T-helper 1 cell treated with Interleukin-12 subunit alpha and Interleukin-12 subunit beta and Interleukin-4 antibody, amounts not matched to agents 30 μg/mL and 1 μg/mL, for 36 hours (primary cell): ENCODE measurements around the gene SELENOV.
A peak's percentile ranks its signal among the peaks of the same experiment; 100 is the strongest.
"Not testable (repeated sequence)": the region's sequence is repeated elsewhere in the genome, so short reads cannot be mapped to it uniquely, and the experiment has no call there.

Source experiments
- H3K27ac Mint-ChIP-seq: one replicate; pipeline ENCODE4 v1.8.0; 2021; ENCODE audit warnings: mild to moderate bottlenecking, mixed read lengths
- H3K27me3 Mint-ChIP-seq: one replicate; pipeline ENCODE4 v1.8.0; 2021; ENCODE audit warnings: low read depth, mixed read lengths
- H3K36me3 Mint-ChIP-seq: one replicate; pipeline ENCODE4 v1.8.0; 2021; ENCODE audit warnings: low read depth, mixed read lengths
- H3K4me1 Mint-ChIP-seq: one replicate; pipeline ENCODE4 v1.8.0; 2021; ENCODE audit warnings: low read depth, mixed read lengths
- H3K4me3 Mint-ChIP-seq: one replicate; pipeline ENCODE4 v1.8.0; 2021; ENCODE audit warnings: mild to moderate bottlenecking, moderate library complexity, mixed read lengths
- H3K9me3 Mint-ChIP-seq: one replicate; pipeline ENCODE4 v1.8.0; 2021; ENCODE audit warnings: mixed read lengths

Gene SELENOV, protein sequence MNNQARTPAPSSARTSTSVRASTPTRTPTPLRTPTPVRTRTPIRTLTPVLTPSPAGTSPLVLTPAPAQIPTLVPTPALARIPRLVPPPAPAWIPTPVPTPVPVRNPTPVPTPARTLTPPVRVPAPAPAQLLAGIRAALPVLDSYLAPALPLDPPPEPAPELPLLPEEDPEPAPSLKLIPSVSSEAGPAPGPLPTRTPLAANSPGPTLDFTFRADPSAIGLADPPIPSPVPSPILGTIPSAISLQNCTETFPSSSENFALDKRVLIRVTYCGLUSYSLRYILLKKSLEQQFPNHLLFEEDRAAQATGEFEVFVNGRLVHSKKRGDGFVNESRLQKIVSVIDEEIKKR

DNA sequence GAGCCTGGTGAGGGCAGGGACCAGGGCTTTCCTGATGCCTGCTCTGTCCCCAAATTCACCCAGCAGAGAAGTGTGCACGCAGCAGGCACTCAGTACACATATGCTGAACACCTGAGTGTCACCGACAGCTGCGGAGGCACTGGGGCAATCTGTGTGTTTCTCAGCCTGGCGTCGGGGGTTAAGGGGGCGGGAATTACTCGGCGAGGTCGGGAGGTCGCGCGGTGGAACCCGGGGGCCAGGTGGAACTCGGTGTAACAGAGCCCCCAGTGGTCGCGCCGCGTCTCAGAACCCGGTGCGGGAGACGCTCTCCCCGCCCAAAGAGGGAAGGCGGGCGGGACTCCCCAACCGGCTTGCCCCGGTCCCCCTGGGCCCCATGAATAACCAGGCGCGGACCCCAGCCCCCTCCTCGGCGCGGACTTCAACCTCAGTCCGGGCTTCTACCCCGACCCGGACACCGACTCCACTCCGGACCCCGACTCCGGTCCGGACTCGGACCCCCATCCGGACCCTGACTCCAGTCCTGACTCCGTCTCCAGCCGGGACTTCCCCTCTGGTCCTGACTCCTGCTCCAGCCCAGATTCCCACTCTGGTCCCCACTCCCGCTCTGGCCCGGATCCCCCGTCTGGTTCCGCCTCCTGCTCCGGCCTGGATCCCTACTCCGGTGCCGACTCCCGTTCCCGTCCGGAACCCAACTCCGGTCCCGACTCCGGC, at the start of gene SELENOV:
Gene SELENOV (plus strand): TSS at position 300 of the 711 bp plus-strand sequence. CDS start 74 bp downstream, at position 374.
- H3K4me3 Mint-ChIP-seq = peak within 1 kb of the TSS; percentile 64
- no peaks in the 10 kb centered on the region for H3K36me3 Mint-ChIP-seq
- H3K9me3 Mint-ChIP-seq = no peaks in the 10 kb centered on the region
- H3K4me1 Mint-ChIP-seq = peaks cover 8% of the 10 kb centered on the region
- H3K27me3 Mint-ChIP-seq = peaks cover 59% of the 10 kb centered on the region
- no peak within 1 kb of the TSS for H3K27ac Mint-ChIP-seq

DNA sequence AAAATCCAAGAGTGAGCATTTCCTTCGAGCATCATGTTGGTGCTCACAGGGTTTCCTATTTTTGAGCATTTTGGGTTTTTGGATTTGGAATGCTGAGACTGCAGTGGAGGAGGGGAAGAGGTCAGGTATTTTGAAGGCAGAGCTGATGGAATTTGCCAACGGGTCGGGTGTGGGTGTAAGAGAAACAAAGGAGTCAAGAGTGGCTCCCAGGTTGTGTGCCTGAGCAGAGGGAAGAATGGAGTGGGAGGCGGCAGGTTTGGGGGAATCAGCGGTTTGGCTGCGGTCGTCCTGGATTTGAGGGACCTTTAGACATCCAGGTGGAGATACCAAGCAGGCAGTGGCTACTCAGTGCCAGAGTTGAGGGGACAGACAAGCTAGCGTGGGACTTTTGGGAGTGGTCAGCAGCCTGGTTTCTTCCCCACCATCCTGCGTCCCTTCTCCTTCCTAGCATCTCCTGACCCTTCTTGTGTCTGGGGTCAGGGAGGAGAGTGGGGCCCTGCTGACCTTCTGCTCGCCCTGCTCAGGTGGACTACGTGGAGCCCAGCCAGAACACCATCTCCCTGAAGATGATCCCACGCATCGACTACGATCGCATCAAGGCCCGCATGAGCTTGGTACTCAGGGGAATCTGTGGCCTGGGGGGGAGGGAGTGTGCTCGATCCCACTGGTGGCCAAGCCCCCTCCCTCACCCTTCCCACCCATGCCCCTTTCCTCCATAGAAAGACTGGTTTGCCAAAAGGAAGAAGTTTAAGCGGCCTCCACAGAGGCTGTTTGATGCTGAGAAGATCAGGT, 48.8 kb upstream of the SELENOV start:
- no peak overlapping the region for H3K27ac Mint-ChIP-seq
- peaks cover 58% of the 10 kb centered on the region for H3K36me3 Mint-ChIP-seq
- no peak overlapping the region for H3K4me3 Mint-ChIP-seq
- peaks cover 3% of the 10 kb centered on the region for H3K4me1 Mint-ChIP-seq
- H3K9me3 Mint-ChIP-seq = no peaks in the 10 kb centered on the region
- H3K27me3 Mint-ChIP-seq = no peaks in the 10 kb centered on the region

DNA sequence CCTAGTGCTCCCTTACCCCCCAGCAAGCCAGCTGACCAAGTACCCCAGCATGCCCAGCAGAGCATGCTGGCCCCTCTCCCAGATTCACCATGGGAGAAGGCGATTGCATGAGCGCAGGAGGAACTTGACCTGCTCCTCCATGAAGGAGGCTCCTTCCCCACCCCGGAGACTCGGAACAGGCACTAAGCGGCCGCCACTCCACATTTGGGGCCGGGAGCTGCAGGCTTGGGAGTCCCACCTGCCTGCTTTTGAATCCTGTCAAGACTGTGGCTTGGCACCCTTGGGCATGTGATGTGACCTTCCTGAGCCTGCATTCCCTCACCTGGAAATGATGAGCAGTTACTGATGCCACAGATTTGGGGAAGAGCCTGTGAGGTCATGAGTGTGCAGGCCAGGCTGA, 47.0 kb upstream of the SELENOV start:
- Mint-ChIP-seq H3K4me1 (peaks cover 5% of the 10 kb centered on the region), H3K27me3 (no peaks in the 10 kb centered on the region), H3K4me3 (no peak overlapping the region), H3K36me3 (peaks cover 62% of the 10 kb centered on the region), H3K27ac (no peak overlapping the region), H3K9me3 (no peaks in the 10 kb centered on the region)

DNA sequence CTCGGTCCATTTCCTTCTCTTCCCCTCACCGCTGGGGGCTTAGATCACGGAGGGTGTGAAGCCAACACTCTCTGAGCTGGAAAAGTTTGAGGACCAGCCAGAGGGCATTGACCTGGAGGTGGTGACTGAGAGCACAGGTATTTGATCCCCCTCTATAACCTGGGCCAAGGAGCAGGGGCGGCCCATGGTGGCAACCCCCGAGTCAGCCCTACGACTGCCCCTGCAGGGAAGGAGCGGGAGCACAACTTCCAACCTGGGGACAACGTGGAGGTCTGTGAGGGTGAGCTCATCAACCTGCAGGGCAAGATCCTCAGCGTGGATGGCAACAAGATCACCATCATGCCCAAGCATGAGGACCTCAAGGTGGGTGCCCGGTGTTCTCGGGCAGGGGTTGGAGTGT, 45.9 kb upstream of the SELENOV start:
- Mint-ChIP-seq H3K36me3 (peaks cover 61% of the 10 kb centered on the region), H3K27me3 (no peaks in the 10 kb centered on the region), H3K4me1 (peaks cover 5% of the 10 kb centered on the region), H3K9me3 (no peaks in the 10 kb centered on the region), H3K27ac (no peak overlapping the region), H3K4me3 (no peak overlapping the region)

DNA sequence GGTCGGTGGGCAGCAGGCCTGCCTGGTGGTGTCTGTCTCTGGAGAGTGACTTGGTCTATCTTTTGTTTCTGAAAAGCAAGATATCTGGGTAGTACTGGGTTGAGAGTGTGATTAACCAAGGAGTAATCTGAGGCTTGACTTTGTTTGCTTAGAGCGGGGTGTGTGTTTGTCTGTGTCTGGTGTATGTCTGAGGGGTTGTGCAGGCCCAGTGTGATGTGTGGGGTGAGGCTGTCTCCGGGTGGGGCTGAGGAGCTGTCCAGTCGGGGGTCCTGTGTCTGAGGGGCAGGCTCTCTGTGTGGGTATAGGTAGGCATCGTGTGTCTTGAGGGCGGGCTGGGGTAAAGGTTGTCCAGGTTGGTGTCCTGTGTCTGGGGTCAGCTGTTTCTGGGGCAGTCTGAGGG, 45.4 kb upstream of the SELENOV start:
- no peak overlapping the region for H3K4me3 Mint-ChIP-seq
- H3K27me3 Mint-ChIP-seq = no peaks in the 10 kb centered on the region
- H3K4me1 Mint-ChIP-seq = peaks cover 7% of the 10 kb centered on the region
- no peak overlapping the region for H3K27ac Mint-ChIP-seq
- H3K9me3 Mint-ChIP-seq = no peaks in the 10 kb centered on the region
- H3K36me3 Mint-ChIP-seq = peaks cover 65% of the 10 kb centered on the region

DNA sequence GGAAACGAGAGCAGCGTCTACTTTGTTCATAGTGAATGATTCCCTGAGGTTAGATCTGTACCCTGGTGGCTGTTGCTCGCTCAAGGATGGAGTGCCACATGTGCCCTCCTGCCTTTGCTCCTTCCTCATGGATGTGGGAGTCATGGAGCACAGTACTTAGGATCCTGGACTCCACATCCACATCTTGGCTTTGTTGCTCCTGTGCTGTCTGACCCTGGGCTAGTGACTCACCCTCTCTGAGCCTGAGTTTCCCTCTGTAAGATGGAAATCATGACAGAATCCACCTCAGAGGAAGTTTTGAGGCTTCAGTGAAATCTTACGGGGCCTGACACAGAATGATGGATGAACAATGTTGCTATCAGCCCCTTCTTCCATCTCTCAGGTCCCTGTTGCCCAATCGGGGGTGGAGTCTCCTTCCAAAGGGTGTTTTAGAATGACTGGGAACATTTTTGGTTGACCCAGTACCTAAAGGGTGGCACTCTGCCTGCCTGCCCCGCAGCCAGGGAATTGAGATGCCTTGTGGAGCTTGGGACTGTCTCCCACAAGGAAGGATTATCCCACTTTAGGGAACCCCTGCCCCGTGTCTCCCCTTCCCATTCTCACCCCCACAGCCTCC, 44.1 kb upstream of the SELENOV start:
- no peaks in the 10 kb centered on the region for H3K27me3 Mint-ChIP-seq
- H3K4me1 Mint-ChIP-seq = peaks cover 7% of the 10 kb centered on the region
- no peaks in the 10 kb centered on the region for H3K9me3 Mint-ChIP-seq
- H3K36me3 Mint-ChIP-seq = peaks cover 61% of the 10 kb centered on the region
- no peak overlapping the region for H3K4me3 Mint-ChIP-seq
- no peak overlapping the region for H3K27ac Mint-ChIP-seq

DNA sequence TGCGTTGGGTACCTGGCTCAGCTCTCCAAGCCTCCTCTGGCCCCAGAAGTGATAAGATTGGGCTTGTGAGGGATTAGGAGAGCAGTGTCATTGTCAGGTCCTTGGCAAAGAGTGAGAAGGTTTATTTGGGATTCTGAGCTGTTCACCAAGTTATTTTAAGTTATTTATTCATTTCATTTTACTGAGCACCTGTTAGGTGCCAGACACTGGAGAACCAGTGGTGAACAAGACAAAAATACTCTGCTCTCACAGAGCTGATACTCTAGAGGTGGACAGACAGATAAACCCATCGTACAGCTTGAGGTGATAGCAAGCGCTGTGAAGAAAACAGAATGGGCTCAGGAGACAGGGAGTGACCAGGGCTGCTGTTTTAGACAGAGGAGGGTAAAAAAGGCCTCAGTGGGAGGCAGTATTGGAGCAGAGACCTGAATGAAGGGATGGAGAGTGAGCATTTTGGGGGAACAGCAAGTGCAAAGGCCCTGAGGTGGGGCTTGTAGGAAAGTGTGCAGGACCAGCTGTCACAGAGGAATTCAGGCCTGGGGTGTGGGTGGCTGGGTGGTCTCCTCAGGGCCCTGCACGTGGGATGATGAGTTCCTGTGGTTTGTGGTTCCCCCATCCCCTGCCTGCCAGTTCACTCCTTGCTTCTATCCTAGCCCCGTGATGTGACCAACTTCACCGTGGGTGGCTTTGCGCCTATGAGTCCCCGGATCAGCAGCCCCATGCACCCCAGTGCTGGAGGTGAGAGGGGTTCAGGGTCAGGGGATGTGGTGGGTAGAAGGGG, 43.0 kb upstream of the SELENOV start:
- no peaks in the 10 kb centered on the region for H3K9me3 Mint-ChIP-seq
- peaks cover 7% of the 10 kb centered on the region for H3K4me1 Mint-ChIP-seq
- peak overlapping the region; percentile 79 for H3K27ac Mint-ChIP-seq
- no peak overlapping the region for H3K4me3 Mint-ChIP-seq
- peaks cover 61% of the 10 kb centered on the region for H3K36me3 Mint-ChIP-seq
- no peaks in the 10 kb centered on the region for H3K27me3 Mint-ChIP-seq

DNA sequence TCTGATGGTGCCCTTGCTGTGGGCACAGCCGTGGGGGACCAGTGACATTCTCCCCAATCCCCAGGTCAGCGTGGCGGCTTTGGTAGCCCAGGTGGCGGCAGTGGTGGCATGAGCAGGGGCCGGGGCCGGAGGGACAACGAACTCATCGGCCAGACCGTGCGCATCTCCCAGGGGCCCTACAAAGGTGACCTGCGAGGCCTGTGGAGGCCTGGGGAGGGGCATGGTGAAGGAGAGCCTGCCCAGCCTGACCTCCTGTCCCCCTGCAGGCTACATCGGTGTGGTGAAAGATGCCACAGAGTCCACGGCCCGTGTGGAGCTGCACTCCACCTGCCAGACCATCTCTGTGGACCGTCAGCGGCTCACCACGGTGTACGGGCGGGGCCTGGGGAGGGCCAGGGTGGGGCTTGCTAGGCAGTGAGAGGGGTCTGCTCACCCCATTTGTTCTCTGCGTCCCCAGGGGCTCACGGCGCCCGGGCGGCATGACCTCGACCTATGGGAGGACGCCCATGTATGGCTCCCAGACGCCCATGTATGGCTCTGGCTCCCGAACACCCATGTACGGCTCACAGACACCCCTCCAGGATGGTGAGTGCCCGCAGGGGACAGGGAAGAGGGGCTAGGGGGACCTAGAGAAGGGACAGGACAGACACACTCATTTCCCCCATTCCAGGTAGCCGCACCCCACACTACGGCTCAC, 42.0 kb upstream of the SELENOV start:
- H3K4me3 Mint-ChIP-seq = no peak overlapping the region
- peaks cover 7% of the 10 kb centered on the region for H3K4me1 Mint-ChIP-seq
- H3K27ac Mint-ChIP-seq = no peak overlapping the region
- no peaks in the 10 kb centered on the region for H3K27me3 Mint-ChIP-seq
- peaks cover 57% of the 10 kb centered on the region for H3K36me3 Mint-ChIP-seq
- no peaks in the 10 kb centered on the region for H3K9me3 Mint-ChIP-seq

DNA sequence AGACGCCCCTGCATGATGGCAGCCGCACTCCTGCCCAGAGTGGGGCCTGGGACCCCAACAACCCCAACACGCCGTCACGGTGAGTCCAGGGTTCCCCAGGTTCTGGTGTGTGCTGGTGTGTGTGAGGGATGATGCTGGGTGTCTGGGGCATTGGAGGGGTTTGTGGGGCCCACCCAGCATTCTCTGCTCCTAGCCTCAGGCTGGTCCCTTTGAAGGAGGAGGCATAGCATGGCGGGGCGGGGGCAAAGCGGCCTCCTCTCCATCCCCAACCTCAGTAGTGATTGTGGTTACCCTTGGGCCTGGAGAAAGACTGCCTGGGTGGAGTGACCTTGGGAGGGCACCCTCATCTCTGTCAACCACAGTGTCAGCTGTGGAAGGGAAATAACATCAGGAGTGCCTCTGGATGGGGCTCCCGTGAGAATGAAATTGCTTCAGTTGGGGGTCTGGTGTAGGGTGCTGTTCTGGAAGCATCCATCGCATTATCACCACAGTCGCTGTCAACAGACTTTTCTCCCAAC, 41.4 kb upstream of the SELENOV start:
- Mint-ChIP-seq H3K36me3 (peaks cover 53% of the 10 kb centered on the region), H3K4me3 (no peak overlapping the region), H3K9me3 (no peaks in the 10 kb centered on the region), H3K27me3 (no peaks in the 10 kb centered on the region), H3K27ac (no peak overlapping the region), H3K4me1 (peaks cover 7% of the 10 kb centered on the region)

DNA sequence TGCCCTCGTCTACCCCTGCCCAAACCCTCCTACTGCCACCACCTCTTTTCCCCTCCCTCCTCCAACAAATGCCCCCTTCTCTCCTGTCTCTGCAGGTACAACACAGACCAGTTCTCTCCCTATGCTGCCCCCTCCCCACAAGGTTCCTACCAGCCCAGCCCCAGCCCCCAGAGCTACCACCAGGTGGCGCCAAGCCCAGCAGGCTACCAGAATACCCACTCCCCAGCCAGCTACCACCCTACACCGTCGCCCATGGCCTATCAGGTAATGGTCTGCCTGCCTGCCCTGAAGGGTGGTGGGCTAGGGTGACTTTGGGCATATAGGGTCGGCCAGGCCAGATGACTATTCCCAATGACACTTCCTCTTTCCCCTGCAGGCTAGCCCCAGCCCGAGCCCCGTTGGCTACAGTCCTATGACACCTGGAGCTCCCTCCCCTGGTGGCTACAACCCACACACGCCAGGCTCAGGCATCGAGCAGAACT, 40.8 kb upstream of the SELENOV start:
- H3K27ac Mint-ChIP-seq = no peak overlapping the region
- no peaks in the 10 kb centered on the region for H3K9me3 Mint-ChIP-seq
- H3K4me1 Mint-ChIP-seq = peaks cover 7% of the 10 kb centered on the region
- no peaks in the 10 kb centered on the region for H3K27me3 Mint-ChIP-seq
- H3K36me3 Mint-ChIP-seq = peaks cover 46% of the 10 kb centered on the region
- no peak overlapping the region for H3K4me3 Mint-ChIP-seq

DNA sequence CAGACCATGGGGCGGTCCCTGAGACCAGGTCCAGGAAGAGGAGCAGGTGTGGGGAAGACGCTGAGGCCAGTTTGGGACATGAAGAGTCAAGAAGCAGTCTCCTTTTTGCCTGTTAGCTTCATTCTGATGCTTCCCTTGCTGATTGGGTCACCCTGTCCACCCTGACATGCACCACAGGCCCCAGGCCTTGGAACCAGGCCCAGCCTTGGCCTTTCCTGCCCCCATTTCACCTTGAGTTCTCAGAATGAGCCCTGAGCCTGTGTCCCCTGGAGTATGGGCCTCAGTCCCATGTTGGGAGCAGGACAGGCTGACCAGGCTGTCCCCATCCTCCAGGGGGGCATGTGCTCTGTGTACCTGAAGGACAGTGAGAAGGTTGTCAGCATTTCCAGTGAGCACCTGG, 39.2 kb upstream of the SELENOV start:
- no peak overlapping the region for H3K4me3 Mint-ChIP-seq
- peaks cover 32% of the 10 kb centered on the region for H3K36me3 Mint-ChIP-seq
- no peaks in the 10 kb centered on the region for H3K9me3 Mint-ChIP-seq
- no peak overlapping the region for H3K27ac Mint-ChIP-seq
- no peaks in the 10 kb centered on the region for H3K27me3 Mint-ChIP-seq
- H3K4me1 Mint-ChIP-seq = peaks cover 13% of the 10 kb centered on the region

DNA sequence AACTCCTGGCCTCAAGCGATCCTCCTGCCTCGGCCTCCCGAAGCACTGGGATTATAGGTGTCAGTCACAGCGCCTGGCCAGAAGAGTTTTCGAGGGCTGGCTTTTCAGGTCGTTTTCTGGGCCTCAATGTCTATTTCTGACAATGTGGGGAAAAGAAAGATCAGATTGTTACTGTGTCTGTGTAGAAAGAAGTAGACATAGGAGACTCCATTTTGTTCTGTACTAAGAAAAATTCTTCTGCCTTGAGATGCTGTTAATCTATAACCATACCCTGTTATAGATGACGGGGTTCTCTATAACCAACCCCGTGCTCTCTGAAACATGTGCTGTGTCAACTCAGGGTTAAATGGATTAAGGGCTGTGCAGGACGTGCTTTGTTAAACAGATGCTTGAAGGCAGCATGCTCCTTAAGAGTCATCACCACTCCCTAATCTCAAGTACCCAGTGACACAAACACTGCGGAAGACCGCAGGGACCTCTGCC, 35.6 kb upstream of the SELENOV start:
- Mint-ChIP-seq H3K4me1 (peaks cover 19% of the 10 kb centered on the region), H3K36me3 (peaks cover 19% of the 10 kb centered on the region), H3K4me3 (peak overlapping the region; percentile 90), H3K27ac (peak overlapping the region; percentile 86)
- H3K27me3 Mint-ChIP-seq, H3K9me3 Mint-ChIP-seq: not testable (repeated sequence)

DNA sequence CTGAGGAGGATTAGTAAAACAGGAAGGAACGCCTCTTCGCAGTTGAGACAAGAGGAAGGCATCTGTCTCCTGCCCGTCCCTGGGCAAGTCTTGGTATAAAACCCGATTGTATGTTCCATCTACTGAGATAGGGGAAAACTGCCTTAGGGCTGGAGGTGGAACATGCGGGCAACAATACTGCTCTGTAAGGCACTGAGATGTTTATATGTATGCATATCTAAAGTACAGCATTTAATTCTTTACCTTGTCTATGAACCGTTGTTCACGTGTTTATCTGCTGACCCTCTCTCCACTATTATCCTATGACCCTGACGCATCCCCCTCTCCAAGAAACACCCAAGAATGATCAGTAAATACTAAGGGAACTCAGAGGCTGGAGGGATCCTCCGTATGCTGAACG, 35.0 kb upstream of the SELENOV start:
- Mint-ChIP-seq H3K36me3 (peaks cover 14% of the 10 kb centered on the region), H3K4me1 (peaks cover 19% of the 10 kb centered on the region), H3K4me3 (peak overlapping the region; percentile 90), H3K27me3 (no peaks in the 10 kb centered on the region), H3K27ac (peak overlapping the region; percentile 86), H3K9me3 (no peaks in the 10 kb centered on the region)
